GM21576 (cell line): ENCODE measurements around the gene HECTD3.

Experiments
- ATAC-seq: cut with Tn5 transposase; IDR thresholded peaks from one replicate; pipeline ENCODE4 v1.9.1; 2021; ENCODE audit warnings: mild to moderate bottlenecking, moderate library complexity; ENCODE audit not compliant: unreplicated experiment

The HECTD3 gene

GRCh38 chr1:45010855-45011811 lies at the start of gene HECTD3:
HECTD3 (minus strand) TSS chr1:45011324; CDS start chr1:45011257, 67 bp downstream.
- ATAC-seq: peak; percentile 66

DNA sequence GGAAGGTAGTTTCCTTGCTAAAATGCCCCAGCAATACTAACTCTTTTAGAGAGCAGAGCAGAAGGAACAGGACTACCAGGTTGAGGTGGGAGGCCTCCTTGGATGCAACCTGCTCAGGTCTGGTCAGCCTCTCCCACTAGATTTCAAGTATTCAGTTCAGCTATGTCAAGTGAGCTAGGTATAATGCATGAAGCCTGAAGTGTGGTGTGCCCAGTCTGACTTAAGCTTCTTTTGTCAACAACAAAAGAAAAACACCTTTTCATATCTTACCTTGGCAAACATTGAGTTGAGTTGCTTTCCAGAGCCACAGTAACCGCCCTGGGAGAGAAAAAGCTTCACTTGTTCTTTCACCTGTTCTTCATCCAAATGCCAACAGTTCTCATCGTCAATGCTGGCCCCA lies 48.7 kb upstream of the HECTD3 start:
- no peak for ATAC-seq

GRCh38 chr1:45057542-45057941 lies 46.4 kb upstream of the HECTD3 start:
- ATAC-seq: no peak

DNA sequence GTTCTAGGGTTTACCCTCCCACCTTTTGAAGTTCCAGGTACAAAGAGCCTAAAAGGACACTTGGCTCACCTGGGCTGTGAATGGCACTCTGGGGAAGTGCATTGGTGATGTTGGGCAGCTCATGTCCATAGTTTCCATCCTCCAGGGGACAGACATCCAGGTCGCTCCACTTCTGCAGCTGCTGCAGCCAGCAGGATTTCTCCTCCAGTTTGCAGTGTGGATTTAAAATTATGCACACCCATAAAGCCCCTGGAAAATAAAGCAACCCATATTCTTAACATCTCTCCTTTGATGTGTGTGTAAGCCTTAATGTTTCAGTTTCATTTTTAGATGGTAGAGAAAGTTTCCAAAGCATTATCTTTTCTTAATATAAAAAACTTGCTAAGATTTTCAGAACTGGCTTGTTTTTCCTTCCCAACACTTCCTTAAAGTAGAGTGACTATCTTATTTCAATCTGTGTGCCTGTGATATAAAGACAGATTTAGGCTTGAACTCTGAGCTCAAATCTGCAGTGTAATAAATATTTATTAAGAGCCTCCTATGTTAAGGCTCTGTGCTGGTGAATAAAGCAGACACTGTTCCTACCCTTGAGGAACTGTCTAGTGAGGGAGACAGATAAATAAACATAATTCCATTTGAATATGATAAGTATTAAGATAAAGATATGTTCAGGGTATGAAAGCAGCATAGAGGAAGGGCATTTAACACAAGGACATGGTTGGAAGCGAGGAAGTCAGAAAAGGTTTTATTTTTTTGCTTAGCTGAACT lies 40.1 kb upstream of the HECTD3 start:
- no peak for ATAC-seq

DNA sequence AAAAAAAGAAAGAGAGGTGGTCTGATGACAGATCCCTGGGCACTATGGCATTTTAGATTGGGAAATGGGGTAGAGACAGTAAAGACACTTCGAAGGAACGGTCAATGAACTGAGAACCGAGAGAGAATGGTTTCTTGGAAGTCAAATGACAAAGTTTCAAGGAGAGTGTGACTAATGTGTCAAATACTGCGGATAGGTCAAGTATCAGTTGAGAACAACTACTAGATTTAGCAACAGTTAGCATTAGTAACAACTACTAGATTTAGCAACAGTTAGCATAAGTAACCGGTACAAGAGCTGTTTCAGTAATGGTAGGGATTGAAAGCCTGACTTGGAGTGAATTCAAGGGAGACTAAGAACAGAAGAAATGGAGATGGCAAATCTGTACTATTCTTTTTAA lies 35.9 kb upstream of the HECTD3 start:
- ATAC-seq: no peak

GRCh38 chr1:45044916-45045315 lies 33.8 kb upstream of the HECTD3 start:
- ATAC-seq: no peak

GRCh38 chr1:45043094-45043493 lies 32.0 kb upstream of the HECTD3 start:
- no peak for ATAC-seq

GRCh38 chr1:45040297-45040696 lies 29.2 kb upstream of the HECTD3 start:
- ATAC-seq: no peak

DNA sequence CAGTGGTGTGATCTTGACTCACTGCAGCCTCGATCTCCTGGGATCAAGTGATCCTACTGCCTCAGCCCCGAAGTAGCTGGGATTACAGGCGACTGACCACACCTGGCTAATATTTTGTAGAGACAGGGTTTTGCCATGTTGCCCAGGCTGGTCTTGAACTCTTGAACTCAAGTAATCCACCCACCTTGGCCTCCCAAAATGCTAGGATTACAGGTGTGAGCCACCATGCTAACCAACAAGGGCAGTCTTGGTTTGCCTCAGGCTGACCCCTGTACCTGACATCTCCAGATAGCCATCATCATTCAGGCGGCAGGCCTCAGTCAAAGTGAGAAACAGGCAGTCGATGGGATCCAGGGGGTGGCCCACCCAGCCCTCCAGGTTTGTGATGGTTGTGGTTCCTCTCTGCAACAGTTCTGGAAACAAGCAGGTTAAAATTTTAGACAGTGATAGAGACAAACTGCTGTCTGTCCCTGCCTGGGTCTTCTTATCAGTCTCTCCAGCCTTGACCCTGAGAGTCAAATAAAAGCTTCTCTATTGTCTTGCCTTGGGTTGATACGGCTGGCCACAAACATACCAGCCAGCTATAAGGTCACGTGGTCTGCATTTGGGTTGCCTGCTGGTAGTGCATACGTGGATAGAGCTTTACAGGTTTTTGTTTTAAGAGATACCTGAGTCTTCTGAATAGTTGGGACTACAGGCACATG lies 27.7 kb upstream of the HECTD3 start:
- ATAC-seq: no peak

- ATAC-seq: no peak
These were observed 27.1 kb upstream of the HECTD3 start for GRCh38 chr1:45038240-45038639.

DNA sequence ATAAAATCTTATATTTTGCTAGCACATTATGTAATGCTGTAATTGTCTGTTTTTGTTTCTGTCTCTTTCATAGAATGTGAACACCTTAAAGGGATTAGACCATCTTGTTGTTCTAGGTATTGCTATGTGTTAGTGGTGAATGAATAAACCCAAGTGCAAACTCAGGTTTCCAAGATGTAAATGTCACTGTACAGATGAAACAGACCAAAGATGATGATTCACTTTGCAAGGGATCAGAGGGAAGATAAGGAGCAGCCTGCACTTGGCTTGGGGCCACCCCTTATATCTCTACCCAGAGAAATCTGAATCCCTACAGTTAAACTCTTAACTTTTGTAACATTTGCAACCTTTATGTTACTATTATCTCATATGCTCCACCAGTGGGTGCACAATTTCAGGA lies 26.3 kb upstream of the HECTD3 start:
- ATAC-seq: no peak

DNA sequence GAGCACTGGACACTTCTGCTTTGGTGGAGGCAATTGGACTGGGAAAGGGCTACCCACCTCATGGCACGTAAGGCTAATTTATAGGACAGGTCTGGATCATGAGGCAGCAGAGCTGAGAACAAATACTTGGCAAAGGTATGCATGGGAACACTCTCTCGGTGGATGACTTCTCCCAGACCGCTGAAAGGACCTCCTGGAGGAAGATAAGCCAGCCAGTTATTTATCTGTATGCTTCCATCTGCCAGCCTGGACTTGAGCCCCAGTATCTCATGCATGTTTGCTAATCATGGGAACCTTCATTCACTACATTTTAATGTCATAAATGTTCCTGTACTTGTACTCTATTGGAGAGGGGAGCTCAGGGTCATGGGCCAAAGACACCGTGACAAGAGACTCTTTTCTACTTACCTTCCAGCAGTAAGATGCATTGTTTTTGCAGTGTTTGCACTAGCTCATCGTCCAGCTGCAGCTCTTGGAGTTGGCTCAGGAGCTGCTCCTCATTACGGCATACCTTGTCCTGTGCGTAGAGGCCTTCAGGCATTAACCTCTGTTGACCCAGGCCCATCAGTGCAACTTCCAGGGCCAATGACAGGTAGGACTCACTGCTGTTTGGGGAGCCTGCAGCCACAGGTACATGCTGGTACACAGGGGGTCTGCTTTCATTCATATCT lies 24.6 kb upstream of the HECTD3 start:
- ATAC-seq: no peak

DNA sequence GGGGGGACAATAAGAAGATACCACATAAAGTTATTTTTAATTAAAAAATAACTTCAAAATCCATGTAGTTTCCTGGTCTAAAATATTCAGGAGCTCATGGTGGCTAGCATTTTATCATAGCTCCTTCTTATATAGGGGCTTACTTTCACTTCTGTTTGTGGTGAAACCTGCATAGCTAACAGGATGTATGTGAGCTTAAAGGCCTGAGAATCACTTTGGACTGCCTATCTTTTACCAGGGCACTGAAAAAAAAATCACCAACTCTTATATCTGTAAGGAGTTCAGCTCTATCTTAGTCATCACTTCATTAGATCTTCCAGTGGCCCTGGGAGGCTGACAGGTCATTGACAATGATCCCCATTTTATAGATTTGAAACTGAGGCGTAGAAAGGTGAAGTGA lies 22.2 kb upstream of the HECTD3 start:
- ATAC-seq: no peak

GRCh38 chr1:45032837-45033236 lies 21.7 kb upstream of the HECTD3 start:
- no peak for ATAC-seq

GRCh38 chr1:45026446-45026845 lies 15.3 kb upstream of the HECTD3 start:
- no peak for ATAC-seq

- ATAC-seq: no peak
These were observed 12.5 kb upstream of the HECTD3 start for GRCh38 chr1:45023663-45024062.

- ATAC-seq: peak; percentile 47
These were observed 7.6 kb upstream of the HECTD3 start for GRCh38 chr1:45018599-45019230.

GRCh38 chr1:45016767-45017166 lies 5.6 kb upstream of the HECTD3 start:
- no peak for ATAC-seq

DNA sequence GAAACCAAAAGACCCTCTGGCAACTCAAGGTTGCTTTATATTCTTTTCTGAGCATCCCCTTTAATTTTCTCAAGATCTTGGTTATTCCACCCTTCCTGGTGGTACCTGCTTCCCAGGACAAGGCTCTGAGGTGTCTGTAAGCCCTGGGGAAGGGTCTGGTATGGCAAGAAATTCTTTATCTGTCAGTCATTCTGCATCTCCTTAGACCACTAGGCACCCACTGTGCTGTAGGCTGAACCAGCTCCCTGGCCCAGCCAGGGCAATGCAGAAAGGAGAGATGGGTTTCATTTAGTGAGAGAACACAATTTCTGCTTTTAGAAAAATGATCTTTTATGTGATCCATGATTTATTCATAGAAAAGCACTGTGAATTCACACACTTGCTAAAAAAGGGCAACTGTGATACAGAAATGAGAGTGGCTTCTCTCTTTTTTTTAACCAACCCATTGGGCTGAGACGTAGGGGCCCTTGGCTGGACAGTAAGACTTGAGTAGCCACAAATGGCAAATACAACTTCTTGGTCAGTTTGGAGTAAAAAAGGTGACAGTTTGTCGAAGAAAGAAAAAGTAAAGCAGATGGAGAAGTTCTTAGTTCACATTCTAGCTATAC lies 5.1 kb upstream of the HECTD3 start:
- ATAC-seq: no peak

DNA sequence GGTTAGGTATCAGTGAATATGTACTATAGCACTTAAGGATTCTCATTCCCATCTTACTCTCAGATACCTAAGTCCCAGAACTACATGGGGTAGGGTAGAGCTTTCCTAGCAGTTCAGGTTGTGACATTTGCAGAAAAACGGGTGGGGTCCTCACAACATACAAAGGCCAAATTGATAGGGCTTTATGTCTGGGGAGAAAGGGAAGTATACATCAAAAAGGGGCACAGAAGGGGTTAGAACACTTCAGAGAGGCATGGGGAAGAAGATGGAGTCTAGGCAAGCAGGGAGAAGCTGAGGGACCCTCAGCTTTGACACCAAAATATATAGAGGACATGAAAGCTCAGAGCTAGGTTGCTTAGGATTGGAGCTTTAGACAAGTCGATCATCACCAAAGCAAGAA lies 4.6 kb upstream of the HECTD3 start:
- ATAC-seq: no peak
